Kidney (tissue), 14 donors: ENCODE measurements around the gene SDK1. TPM values are rescaled to one million over a fixed set of nuclear protein-coding genes. Genes with fewer than 3 reads are reported as not detected.

Experiments
- DNase-seq, 5 donors: peaks; one replicate each; pipeline ENCODE4 v3.0.0-alpha.2; 2013 to 2020
- FAIRE-seq: peaks from 2 replicates; lab custom pipeline; 2012; peaks lifted over from hg19 to GRCh38; lab: Jason Lieb, UNC
- H3K27ac ChIP-seq, 2 donors: one replicate each; pipeline ENCODE4 v1.7.0; 2013; ENCODE audit warnings: low read depth in 2 of 2, low read length in 2 of 2, inconsistent platforms in 1 of 2
- H3K27me3 ChIP-seq: one replicate; pipeline ENCODE4 v1.7.1; 2013; ENCODE audit warnings: low read length, inconsistent platforms; ENCODE audit not compliant: control insufficient read depth, insufficient read depth
- H3K36me3 ChIP-seq, 3 donors: one replicate each; pipeline versions ENCODE4 v1.7.0 to v1.7.1; 2013; ENCODE audit warnings: low read length in 3 of 3, control low read depth in 1 of 3, inconsistent platforms in 1 of 3; ENCODE audit not compliant: insufficient read depth in 3 of 3, control insufficient read depth in 2 of 3
- H3K4me1 ChIP-seq, 3 donors: one replicate each; pipeline versions ENCODE4 v1.7.0 to v1.7.1; 2013; ENCODE audit warnings: low read length in 3 of 3, inconsistent platforms in 1 of 3, low read depth in 1 of 3; ENCODE audit not compliant: control insufficient read depth in 2 of 3, insufficient read depth in 2 of 3
- H3K4me3 ChIP-seq, 3 donors: one replicate each; pipeline versions ENCODE4 v1.7.0 to v1.8.1; 2013; ENCODE audit warnings: low read length in 3 of 3, control low read depth in 1 of 3, inconsistent platforms in 1 of 3
- H3K9ac ChIP-seq, 3 donors: one replicate each; pipeline versions ENCODE4 v1.7.0 to v1.7.1; 2013; ENCODE audit warnings: low read length in 3 of 3, control low read depth in 1 of 3, inconsistent platforms in 1 of 3
- H3K9me3 ChIP-seq, 3 donors: one replicate each; pipeline versions ENCODE4 v1.7.0 to v1.7.1; 2013; ENCODE audit warnings: low read length in 3 of 3, control low read depth in 1 of 3, inconsistent platforms in 1 of 3; ENCODE audit not compliant: control insufficient read depth in 2 of 3, insufficient read depth in 1 of 3
- intact Hi-C: fragments of 100-400 bp; cut with DNase I; formaldehyde crosslinking; loops from one replicate; pipeline ENCODE4 v1.11.1; 2022
- polyA plus RNA-seq: library from polyadenylated mRNA; stranded (reverse); fragments of 350-450 nt; fragmentation: Illumina TruSeq; extraction: RNeasy Lipid Tissue Mini Kit (QIAGEN cat#74804); gene quantifications from one replicate; pipeline ENCODE4 v1.2.3, GENCODE V29; 2014; ENCODE audit warnings: low read depth, low replicate concordance; ENCODE audit not compliant: insufficient read depth
- total RNA-seq: library from RNA; stranded (reverse); fragmentation: NEBNext Ultra II Directional; extraction: Animal tissue kit (Norgen Biotek cat#: 25700); gene quantifications from one replicate; pipeline ENCODE4 v1.2.1, GENCODE V29; 2021
- TF ChIP-seq, protein P1 (sequence below): IDR thresholded peaks from 3 replicates; pipeline ENCODE4 v1.5.1; 2012; ENCODE audit warnings: mild to moderate bottlenecking, moderate library complexity, borderline replicate concordance; ENCODE audit not compliant: insufficient read depth; ENCODE audit errors: extremely low read depth
- donor health status: control.
- donor health status: control.
- donor health status: control.
- donor health status: control.
- donor health status: control.
- donor health status: DM: yes; HTN: yes; CAD: no.
- donor health status: Normal renal cell carcinoma (clear cell type).

The SDK1 gene
- total and polyA plus RNA-seq, 2 donors from 2014 or later = 2.0 to 38.3 TPM

GRCh38 chr7:4000139-4000538, 699.1 kb downstream of the SDK1 start:
- H3K9ac ChIP-seq = no peak overlapping the region
- H3K4me1 ChIP-seq = no peaks in the 10 kb centered on the region
- intact Hi-C loops = no loop called here
- TF ChIP-seq, protein P1, sequence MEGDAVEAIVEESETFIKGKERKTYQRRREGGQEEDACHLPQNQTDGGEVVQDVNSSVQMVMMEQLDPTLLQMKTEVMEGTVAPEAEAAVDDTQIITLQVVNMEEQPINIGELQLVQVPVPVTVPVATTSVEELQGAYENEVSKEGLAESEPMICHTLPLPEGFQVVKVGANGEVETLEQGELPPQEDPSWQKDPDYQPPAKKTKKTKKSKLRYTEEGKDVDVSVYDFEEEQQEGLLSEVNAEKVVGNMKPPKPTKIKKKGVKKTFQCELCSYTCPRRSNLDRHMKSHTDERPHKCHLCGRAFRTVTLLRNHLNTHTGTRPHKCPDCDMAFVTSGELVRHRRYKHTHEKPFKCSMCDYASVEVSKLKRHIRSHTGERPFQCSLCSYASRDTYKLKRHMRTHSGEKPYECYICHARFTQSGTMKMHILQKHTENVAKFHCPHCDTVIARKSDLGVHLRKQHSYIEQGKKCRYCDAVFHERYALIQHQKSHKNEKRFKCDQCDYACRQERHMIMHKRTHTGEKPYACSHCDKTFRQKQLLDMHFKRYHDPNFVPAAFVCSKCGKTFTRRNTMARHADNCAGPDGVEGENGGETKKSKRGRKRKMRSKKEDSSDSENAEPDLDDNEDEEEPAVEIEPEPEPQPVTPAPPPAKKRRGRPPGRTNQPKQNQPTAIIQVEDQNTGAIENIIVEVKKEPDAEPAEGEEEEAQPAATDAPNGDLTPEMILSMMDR = no peak
- no peaks in the 10 kb centered on the region for H3K9me3 ChIP-seq
- no peak overlapping the region for H3K27ac ChIP-seq
- no peak for FAIRE-seq
- no peaks in the 10 kb centered on the region for H3K36me3 ChIP-seq
- DNase-seq = no peak
- H3K4me3 ChIP-seq = no peak overlapping the region
- H3K27me3 ChIP-seq = no peaks in the 10 kb centered on the region

DNA sequence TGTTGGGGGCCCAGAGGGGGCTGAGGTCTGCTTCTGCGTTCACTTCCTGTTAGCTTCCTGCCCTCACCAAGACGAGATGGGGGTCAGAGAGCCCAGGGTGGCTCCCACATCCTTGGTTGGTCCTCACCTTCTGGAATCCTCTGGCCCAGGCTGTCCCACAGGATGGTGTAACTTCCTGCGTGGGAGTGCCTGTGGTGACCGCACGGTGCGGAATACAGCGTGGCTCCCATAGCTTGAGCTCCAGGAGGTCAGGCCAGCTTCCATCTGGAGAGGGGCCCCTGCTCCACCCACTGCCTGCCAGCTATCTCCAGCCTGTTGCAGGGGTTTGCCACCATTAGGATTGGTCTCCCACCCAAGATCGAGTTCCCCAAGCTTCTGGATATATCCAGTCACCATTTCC, 699.9 kb downstream of the SDK1 start:
- TF ChIP-seq, protein P1 = no peak
- H3K9ac ChIP-seq = no peak overlapping the region
- no peaks in the 10 kb centered on the region for H3K27me3 ChIP-seq
- DNase-seq (no peak), FAIRE-seq (no peak)
- H3K9me3 ChIP-seq = no peaks in the 10 kb centered on the region
- intact Hi-C loops = no loop called here
- no peak overlapping the region for H3K27ac ChIP-seq
- no peaks in the 10 kb centered on the region for H3K4me1 ChIP-seq
- H3K4me3 ChIP-seq = no peak overlapping the region
- H3K36me3 ChIP-seq = no peaks in the 10 kb centered on the region

- Histone ChIP-seq H3K36me3 (no peaks in the 10 kb centered on the region), H3K9ac (no peak overlapping the region), H3K4me1 (no peaks in the 10 kb centered on the region), H3K27ac (no peak overlapping the region), H3K9me3 (no peaks in the 10 kb centered on the region), H3K4me3 (no peak overlapping the region), H3K27me3 (no peaks in the 10 kb centered on the region)
- DNase-seq (no peak), FAIRE-seq (no peak)
- TF ChIP-seq, protein P1 = no peak
- intact Hi-C loops = no loop called here
These were observed 700.7 kb downstream of the SDK1 start for GRCh38 chr7:4001742-4002141.

DNA sequence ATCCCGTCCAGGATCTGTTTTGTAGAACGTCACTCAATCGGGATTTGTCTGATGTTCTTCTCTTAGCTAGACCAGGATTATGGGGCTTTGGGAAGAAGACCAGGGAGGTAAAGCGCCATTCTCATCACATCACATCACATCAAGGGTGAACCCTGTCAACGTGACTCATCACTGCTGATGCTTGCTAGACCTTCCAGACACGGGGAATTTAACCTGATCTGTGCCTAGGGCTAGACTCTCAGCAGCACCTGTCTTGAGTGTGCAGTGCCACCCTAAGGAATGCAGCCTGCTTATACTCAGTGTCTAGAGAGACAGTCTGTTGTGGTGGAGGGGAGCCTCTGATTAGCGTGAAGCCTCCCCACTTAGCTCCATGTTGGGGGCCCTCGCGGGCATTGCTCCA, 702.5 kb downstream of the SDK1 start:
- H3K9me3 ChIP-seq = no peaks in the 10 kb centered on the region
- H3K27me3 ChIP-seq = no peaks in the 10 kb centered on the region
- FAIRE-seq = no peak
- TF ChIP-seq, protein P1 = no peak
- DNase-seq = no peak
- no peaks in the 10 kb centered on the region for H3K36me3 ChIP-seq
- no peak overlapping the region for H3K27ac ChIP-seq
- H3K4me1 ChIP-seq = no peaks in the 10 kb centered on the region
- no peak overlapping the region for H3K9ac ChIP-seq
- no peak overlapping the region for H3K4me3 ChIP-seq
- intact Hi-C loops = no loop called here
